Mammary epithelial cell (primary cell): ENCODE measurements around the gene ACVR1B.

Experiments
- CTCF ChIP-seq, 2 donors: IDR thresholded peaks in 1 of 2; conservative IDR thresholded peaks in 1 of 2; 2 replicates each; pipeline ENCODE4 v1.5.1; 2011 to 2012; ENCODE audit warnings: inconsistent platforms in 2 of 2, low read length in 2 of 2, mild to moderate bottlenecking in 2 of 2, control low read depth in 1 of 2, low read depth in 1 of 2; ENCODE audit not compliant: insufficient read depth in 1 of 2; ENCODE audit errors: extremely low read depth in 1 of 2
- EZH2 ChIP-seq: IDR thresholded peaks from 2 replicates; pipeline ENCODE4 v1.6.1; 2012; ENCODE audit warnings: low read length, inconsistent platforms, borderline replicate concordance

- TF ChIP-seq CTCF (conservative IDR thresholded peaks at IDR 0.05 in 1 of 2, IDR thresholded peaks at IDR 0.05 in 1 of 2; ENCODE audit: extremely low read depth in 1 of 2, insufficient read depth in 1 of 2, low read depth in 1 of 2, low read length in 2 of 2) (no peak), EZH2 (no peak)
Observed at GRCh38 chr12:51938726-51939125, 12.8 kb upstream of the ACVR1B start.
